Smooth muscle cell (in vitro differentiated cells): ENCODE data around the gene PRKG1. TPM values are rescaled to one million over a fixed set of nuclear protein-coding genes. Genes with fewer than 3 reads are reported as not detected.
A peak's percentile ranks its signal among the peaks of the same experiment; 100 is the strongest.

Source experiments
- DNase-seq: peaks from one replicate; lab custom pipeline; 2025; ENCODE audit not compliant: unreplicated experiment; lab: John Stamatoyannopoulos, UW
- H2AFZ ChIP-seq: fragments of 200-600 bp; sonication (generic); 2 replicates; pipeline ENCODE4 v1.6.0; 2016; ENCODE audit warnings: antibody characterized with exemption, low read depth, mild to moderate bottlenecking
- H3F3A ChIP-seq: fragments of 200-600 bp; sonication (generic); 2 replicates; pipeline ENCODE4 v1.6.0; 2017; ENCODE audit warnings: antibody characterized with exemption, low read depth
- H3K27ac ChIP-seq: fragments of 200-600 bp; sonication (generic); 2 replicates; pipeline ENCODE4 v1.5.1; 2016; ENCODE audit warnings: low read depth, mild to moderate bottlenecking
- H3K27me3 ChIP-seq: fragments of 200-600 bp; sonication (generic); 2 replicates; pipeline ENCODE4 v1.6.1; 2016; ENCODE audit warnings: low read depth, mild to moderate bottlenecking
- H3K36me3 ChIP-seq: fragments of 200-600 bp; sonication (generic); 2 replicates; pipeline ENCODE4 v1.5.1; 2016; ENCODE audit warnings: low read depth
- H3K4me1 ChIP-seq: fragments of 200-600 bp; sonication (generic); 2 replicates; pipeline ENCODE4 v1.5.1; 2016; ENCODE audit warnings: low read depth
- H3K4me2 ChIP-seq: fragments of 200-600 bp; sonication (generic); 2 replicates; pipeline ENCODE4 v1.6.0; 2016; ENCODE audit warnings: mild to moderate bottlenecking
- H3K4me3 ChIP-seq: fragments of 200-600 bp; sonication (generic); 2 replicates; pipeline ENCODE4 v1.5.1; 2016; ENCODE audit warnings: mild to moderate bottlenecking
- H3K79me2 ChIP-seq: fragments of 200-600 bp; sonication (generic); 2 replicates; pipeline ENCODE4 v1.6.0; 2016; ENCODE audit warnings: low read depth, mild to moderate bottlenecking
- H3K9ac ChIP-seq: fragments of 200-600 bp; sonication (generic); 2 replicates; pipeline ENCODE4 v1.6.0; 2016; ENCODE audit warnings: low read depth
- H3K9me3 ChIP-seq: fragments of 200-600 bp; sonication (generic); replicated peaks from 2 replicates; pipeline ENCODE4 v1.5.1; 2016; ENCODE audit warnings: low read depth
- H4K20me1 ChIP-seq: fragments of 200-600 bp; sonication (generic); 2 replicates; pipeline ENCODE4 v1.6.0; 2016; ENCODE audit warnings: low read depth
- CTCF ChIP-seq: fragments of 200-600 bp; sonication (generic); IDR thresholded peaks from 2 replicates; pipeline ENCODE4 v1.5.1; 2017; ENCODE audit warnings: borderline replicate concordance, mild to moderate bottlenecking, antibody characterized with exemption; ENCODE audit not compliant: insufficient read depth, poor library complexity, severe bottlenecking
- WGBS: methylation state at CpG from one replicate; pipeline ENCODE4 v1.1.7; 2016; ENCODE audit warnings: low lambda C conversion rate; 5-methylcytosine and 5-hydroxymethylcytosine counted together
- polyA plus RNA-seq: library from polyadenylated mRNA; unstranded; fragments of >200 nt; fragmentation: Nextera tagmentation; extraction: Ambion mirVana; gene quantifications from 2 replicates; pipeline ENCODE4 v1.2.1, GENCODE V29; 2016
- total RNA-seq: library from RNA; depleted of rRNA; stranded (reverse); fragments of >200 nt; gene quantifications from 2 replicates; pipeline ENCODE4 v1.2.3, GENCODE V29; 2014

Gene PRKG1
- total and polyA plus RNA-seq, 2 experiments from 2014 or later, result 7.2 to 13.4 TPM

- Histone ChIP-seq H3K4me1 (no peaks in the 10 kb centered on the region), H3K9me3 (no peaks in the 10 kb centered on the region), H2AFZ (no peak overlapping the region), H3F3A (no peaks in the 10 kb centered on the region), H3K4me3 (no peak overlapping the region), H4K20me1 (peaks cover 9% of the 10 kb centered on the region), H3K27ac (no peak overlapping the region), H3K4me2 (no peak overlapping the region), H3K79me2 (no peaks in the 10 kb centered on the region), H3K27me3 (no peaks in the 10 kb centered on the region), H3K9ac (no peak overlapping the region), H3K36me3 (no peaks in the 10 kb centered on the region)
- no peak for DNase-seq
- no peak for TF ChIP-seq CTCF
Observed at GRCh38 chr10:51052163-51052562, 22.1 kb upstream of the PRKG1 start.

- H3K4me1 ChIP-seq, result no peaks in the 10 kb centered on the region
- no peak overlapping the region for H3K27ac ChIP-seq
- no peak overlapping the region for H3K4me3 ChIP-seq
- H3K4me2 ChIP-seq, result no peak overlapping the region
- H4K20me1 ChIP-seq, result no peaks in the 10 kb centered on the region
- H3K79me2 ChIP-seq, result no peaks in the 10 kb centered on the region
- WGBS, result 95% methylated on average over 4 of the region's 4 CpGs
- no peak for DNase-seq
- peaks cover 4% of the 10 kb centered on the region for H3K9me3 ChIP-seq
- H3K36me3 ChIP-seq, result no peaks in the 10 kb centered on the region
- no peak overlapping the region for H3K9ac ChIP-seq
- TF ChIP-seq CTCF, result no peak
- no peaks in the 10 kb centered on the region for H3F3A ChIP-seq
- no peak overlapping the region for H2AFZ ChIP-seq
- no peaks in the 10 kb centered on the region for H3K27me3 ChIP-seq
Observed at GRCh38 chr10:51057925-51058324, 16.4 kb upstream of the PRKG1 start.

- H3K4me3 ChIP-seq, result no peak overlapping the region
- H3K27ac ChIP-seq, result no peak overlapping the region
- no peaks in the 10 kb centered on the region for H3K27me3 ChIP-seq
- H4K20me1 ChIP-seq, result no peaks in the 10 kb centered on the region
- no peaks in the 10 kb centered on the region for H3K4me1 ChIP-seq
- no peaks in the 10 kb centered on the region for H3F3A ChIP-seq
- WGBS, result 90% methylated on average over 4 of the region's 4 CpGs
- peaks cover 4% of the 10 kb centered on the region for H3K9me3 ChIP-seq
- TF ChIP-seq CTCF, result no peak
- no peaks in the 10 kb centered on the region for H3K79me2 ChIP-seq
- H3K4me2 ChIP-seq, result no peak overlapping the region
- H2AFZ ChIP-seq, result no peak overlapping the region
- no peaks in the 10 kb centered on the region for H3K36me3 ChIP-seq
- DNase-seq, result no peak
- no peak overlapping the region for H3K9ac ChIP-seq
Observed at GRCh38 chr10:51063166-51063565, 11.1 kb upstream of the PRKG1 start.

GRCh38 chr10:51063659-51064535, 10.4 kb upstream of the PRKG1 start:
- Histone ChIP-seq H3K27me3 (no peaks in the 10 kb centered on the region), H3F3A (no peaks in the 10 kb centered on the region), H3K36me3 (no peaks in the 10 kb centered on the region), H3K9ac (no peak overlapping the region), H3K4me3 (no peak overlapping the region), H3K27ac (no peak overlapping the region), H3K9me3 (no peaks in the 10 kb centered on the region), H2AFZ (no peak overlapping the region), H3K4me2 (no peak overlapping the region), H4K20me1 (no peaks in the 10 kb centered on the region), H3K4me1 (no peaks in the 10 kb centered on the region), H3K79me2 (no peaks in the 10 kb centered on the region)
- WGBS, result 12% methylated on average over 2 of the region's 2 CpGs
- peak; percentile 73 for TF ChIP-seq CTCF
- no peak for DNase-seq
